Mesodermal cell (in vitro differentiated cells): ENCODE results near the gene TTC28.
"Not testable (repeated sequence)": the region's sequence is repeated elsewhere in the genome, so short reads cannot be mapped to it uniquely, and the experiment has no call there.

Experiments
- H3K27ac ChIP-seq: 2 replicates; pipeline ENCODE4 v1.7.0; 2013; ENCODE audit warnings: mild to moderate bottlenecking, low read depth, low read length, moderate library complexity; ENCODE audit not compliant: severe bottlenecking
- H3K36me3 ChIP-seq: 2 replicates; pipeline ENCODE4 v1.7.1; 2013; ENCODE audit warnings: mild to moderate bottlenecking, low read length, moderate library complexity; ENCODE audit not compliant: control insufficient read depth, insufficient read depth
- H3K4me1 ChIP-seq: one replicate; pipeline ENCODE4 v1.7.1; 2013; ENCODE audit warnings: mild to moderate bottlenecking, low read length; ENCODE audit not compliant: insufficient read depth, control insufficient read depth, poor library complexity, severe bottlenecking
- H3K4me3 ChIP-seq: 2 replicates; pipeline ENCODE4 v1.7.0; 2013; ENCODE audit warnings: low read length, control low read depth, mild to moderate bottlenecking; ENCODE audit not compliant: insufficient read depth, poor library complexity, severe bottlenecking; ENCODE audit errors: extremely low read depth
- H3K9me3 ChIP-seq: 2 replicates; pipeline ENCODE4 v1.7.1; 2013; ENCODE audit warnings: mild to moderate bottlenecking, low read length, moderate library complexity; ENCODE audit not compliant: control insufficient read depth
- WGBS, 2 experiments: methylation state at CpG; one replicate each; pipeline ENCODE4 v1.1.5; 2013; ENCODE audit warnings: missing lambda C conversion rate in 2 of 2; ENCODE audit not compliant: insufficient coverage in 2 of 2; 5-methylcytosine and 5-hydroxymethylcytosine counted together

Gene TTC28

GRCh38 chr22:28169314-28169713 is 510.3 kb downstream of the TTC28 start:
- H3K9me3 ChIP-seq, H3K4me1 ChIP-seq: not testable (repeated sequence)
- 90% methylated on average over 2 of the region's 2 CpGs; no CpG with 5 or more reads in 1 of the 2 experiments for WGBS, 2 experiments

DNA sequence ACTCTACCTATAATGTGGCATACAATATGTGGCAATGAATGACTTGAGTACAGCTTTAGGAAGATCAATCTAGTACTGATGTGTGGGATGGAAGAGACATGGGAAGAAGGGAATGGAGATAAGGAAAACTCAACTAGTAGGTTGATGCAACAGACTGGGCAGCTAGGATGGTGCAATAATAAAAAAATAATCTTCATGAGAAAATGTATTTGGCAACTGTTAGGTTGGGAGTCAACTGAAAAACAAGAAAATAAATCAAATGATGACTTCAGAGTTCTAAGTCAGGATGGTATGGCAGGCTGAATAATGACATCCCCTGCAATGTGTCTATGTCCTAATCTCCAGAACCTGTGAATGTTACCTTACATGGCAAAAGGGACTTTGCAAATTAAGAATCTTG is 523.8 kb downstream of the TTC28 start:
- Histone ChIP-seq H3K4me1 (no peaks in the 10 kb centered on the region), H3K9me3 (peaks cover 17% of the 10 kb centered on the region), H3K4me3 (no peak overlapping the region), H3K36me3 (no peaks in the 10 kb centered on the region), H3K27ac (no peak overlapping the region)

More at GRCh38 chr22:28169314-28169713, 510.3 kb downstream of the TTC28 start:
- not testable (repeated sequence) for H3K4me3 ChIP-seq, H3K27ac ChIP-seq, H3K36me3 ChIP-seq

- Histone ChIP-seq H3K9me3 (peaks cover 17% of the 10 kb centered on the region), H3K4me3 (no peak overlapping the region), H3K27ac (no peak overlapping the region), H3K4me1 (no peaks in the 10 kb centered on the region), H3K36me3 (no peaks in the 10 kb centered on the region)
- WGBS, 2 experiments = 100% methylated on average over 1 of the region's 2 CpGs; no CpG with 5 or more reads in 1 of the 2 experiments
Observed at GRCh38 chr22:28154861-28155260, 524.8 kb downstream of the TTC28 start.

DNA sequence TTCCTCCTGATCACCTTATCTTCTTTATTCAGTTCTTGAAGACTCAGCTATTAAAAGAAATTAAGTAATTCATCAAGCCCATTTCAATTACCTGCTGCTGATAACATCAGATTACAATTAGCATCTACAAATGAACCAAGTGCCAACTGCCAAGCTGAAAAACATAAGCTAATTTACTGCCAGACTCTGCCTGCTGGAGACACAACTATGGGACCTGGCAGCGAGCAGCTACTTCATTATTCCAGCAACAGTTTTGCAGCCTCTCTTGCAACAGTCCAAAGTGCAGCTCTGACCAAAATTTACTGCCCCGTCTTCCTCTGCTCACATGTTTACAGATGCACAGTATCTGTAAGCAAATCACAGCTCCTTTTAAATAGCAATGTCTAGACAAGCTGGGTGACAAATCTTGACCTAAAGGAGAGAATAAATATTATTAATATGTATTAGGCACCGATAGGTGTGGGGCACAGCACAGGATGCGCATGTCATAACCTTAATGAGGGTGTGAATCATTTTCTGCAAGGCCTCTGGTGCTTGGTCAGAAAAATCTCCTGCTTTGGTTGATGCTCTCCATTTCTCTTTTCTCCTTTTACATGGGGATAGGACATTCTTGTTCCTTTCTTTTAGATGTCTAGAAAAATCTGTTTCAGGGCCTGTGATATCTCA is 528.4 kb downstream of the TTC28 start:
- WGBS, 2 experiments = 94 to 96% methylated on average over 2 to 3 of the region's 4 CpGs
- Histone ChIP-seq H3K4me3 (no peak overlapping the region), H3K9me3 (no peaks in the 10 kb centered on the region), H3K36me3 (no peaks in the 10 kb centered on the region), H3K4me1 (no peaks in the 10 kb centered on the region), H3K27ac (no peak overlapping the region)

GRCh38 chr22:28148816-28149465 is 530.7 kb downstream of the TTC28 start:
- H3K27ac ChIP-seq = no peak overlapping the region
- WGBS, 2 experiments = 100% methylated on average over 4 of the region's 6 CpGs; no CpG with 5 or more reads in 1 of the 2 experiments
- H3K4me1 ChIP-seq = no peaks in the 10 kb centered on the region
- H3K9me3 ChIP-seq = no peaks in the 10 kb centered on the region
- H3K36me3 ChIP-seq = no peaks in the 10 kb centered on the region
- H3K4me3 ChIP-seq = no peak overlapping the region

DNA sequence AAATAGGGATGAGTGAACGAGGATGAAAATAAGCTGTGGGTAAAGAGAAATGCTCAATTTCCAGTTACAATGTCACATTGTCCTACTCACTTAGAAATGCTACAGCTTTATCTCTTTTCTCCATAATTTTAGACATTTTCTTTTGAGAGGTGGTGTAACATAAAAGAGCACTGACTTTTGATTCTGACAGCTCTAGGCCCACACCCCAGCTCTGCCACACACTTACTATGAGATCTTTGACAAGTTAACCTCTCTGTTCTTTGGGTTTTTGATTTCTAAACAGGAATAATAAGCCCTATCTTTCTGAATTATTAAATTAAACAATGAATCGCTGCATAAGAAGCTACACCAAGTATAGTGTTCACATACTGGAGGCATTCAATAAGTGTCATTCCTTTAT is 532.2 kb downstream of the TTC28 start:
- Histone ChIP-seq H3K36me3 (no peaks in the 10 kb centered on the region), H3K4me3 (no peak overlapping the region), H3K27ac (no peak overlapping the region), H3K9me3 (no peaks in the 10 kb centered on the region), H3K4me1 (peaks cover 6% of the 10 kb centered on the region)
- WGBS, 2 experiments = no CpG with 5 or more reads among the region's 2 CpGs

DNA sequence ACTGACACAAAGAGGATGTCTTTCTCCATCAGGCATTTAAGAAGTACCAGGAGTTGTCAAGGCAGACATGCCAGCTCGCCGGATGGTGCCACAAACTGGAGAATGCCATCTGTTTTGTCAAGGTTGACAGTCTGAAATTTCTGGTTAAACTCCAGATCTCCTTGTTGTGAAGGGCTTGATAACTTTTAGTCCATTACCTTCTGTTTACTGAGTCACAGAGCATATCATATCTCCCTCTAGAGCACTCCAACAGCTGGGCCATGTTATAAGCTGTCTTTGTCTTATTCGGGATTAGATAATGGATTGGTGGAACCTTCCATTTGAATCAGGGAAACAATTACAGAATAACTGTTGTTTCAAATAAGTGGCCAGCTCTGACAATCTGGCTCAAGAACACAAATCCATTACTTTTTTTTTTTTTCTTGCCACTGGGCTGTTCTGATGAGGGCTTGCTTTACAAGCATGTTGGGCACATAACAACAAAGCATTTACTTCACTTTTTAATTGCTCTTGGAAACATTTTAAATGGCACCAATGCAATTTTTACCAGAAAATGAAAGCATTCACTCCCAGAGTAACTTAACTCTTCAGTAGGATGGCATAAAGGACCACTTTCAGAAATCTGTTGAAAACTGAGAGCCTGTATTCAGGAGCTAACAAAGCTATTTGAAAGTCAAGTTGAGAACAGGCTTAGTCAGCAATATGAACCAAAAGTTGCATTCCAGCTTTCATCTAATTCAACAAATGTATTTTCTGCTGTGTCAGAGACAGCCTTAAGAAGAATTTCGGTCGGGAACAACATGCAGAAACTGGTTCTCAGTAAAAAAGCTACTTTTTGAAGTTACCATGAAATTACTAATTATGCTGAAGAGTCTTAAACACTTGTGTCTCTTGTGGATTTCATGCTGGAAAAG is 533.0 kb downstream of the TTC28 start:
- Histone ChIP-seq H3K27ac (no peak overlapping the region), H3K4me3 (no peak overlapping the region), H3K9me3 (no peaks in the 10 kb centered on the region), H3K4me1 (peaks cover 13% of the 10 kb centered on the region), H3K36me3 (no peaks in the 10 kb centered on the region)
- WGBS, 2 experiments = 78 to 88% methylated on average over 2 to 4 of the region's 5 CpGs

DNA sequence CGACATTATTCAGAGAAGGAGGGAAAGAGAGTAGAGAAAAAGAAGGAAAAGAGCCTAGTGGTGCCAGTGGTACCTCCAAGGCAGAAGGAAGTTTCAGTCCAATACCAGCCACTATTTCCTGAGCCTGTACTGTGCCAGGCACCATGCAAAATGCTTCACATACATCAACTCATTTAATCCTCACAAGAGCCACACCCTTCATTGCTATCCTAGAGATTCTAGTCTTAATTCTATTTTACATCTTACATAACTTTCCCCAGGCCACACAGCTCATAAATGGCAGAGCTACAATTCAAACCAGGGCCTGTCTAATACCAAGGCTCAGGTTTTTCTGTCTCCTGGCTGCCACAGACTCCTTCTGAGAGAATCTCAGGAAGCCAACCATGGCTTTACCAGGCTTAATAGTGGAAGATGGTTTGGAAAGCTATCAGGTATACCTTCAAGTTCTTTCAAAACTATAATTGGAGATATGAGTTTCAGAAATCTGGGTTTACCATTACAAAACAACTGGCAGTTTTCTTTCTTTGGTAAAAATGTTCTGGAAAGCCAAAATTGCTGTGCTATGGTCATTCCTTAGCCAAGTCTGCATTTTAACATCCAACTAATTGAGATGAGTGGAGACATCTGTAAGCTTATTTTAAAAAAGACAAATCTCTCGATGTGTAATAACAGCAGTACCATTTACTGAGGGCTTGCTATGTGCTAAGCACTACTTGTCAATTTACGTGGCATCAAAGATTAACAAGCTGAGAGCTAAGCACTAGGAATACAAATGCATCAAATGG is 535.5 kb downstream of the TTC28 start:
- no peak overlapping the region for H3K4me3 ChIP-seq

GRCh38 chr22:28143241-28143865 is 536.3 kb downstream of the TTC28 start:
- no peaks in the 10 kb centered on the region for H3K36me3 ChIP-seq
- WGBS, 2 experiments = no CpG with 5 or more reads among the region's 2 CpGs
- H3K9me3 ChIP-seq = no peaks in the 10 kb centered on the region
- peaks cover 25% of the 10 kb centered on the region for H3K4me1 ChIP-seq
- no peak overlapping the region for H3K4me3 ChIP-seq
- no peak overlapping the region for H3K27ac ChIP-seq

More for the DNA sequence above, 535.5 kb downstream of the TTC28 start:
- Histone ChIP-seq H3K9me3 (no peaks in the 10 kb centered on the region), H3K4me1 (peaks cover 25% of the 10 kb centered on the region), H3K27ac (no peak overlapping the region), H3K36me3 (no peaks in the 10 kb centered on the region)
- 100% methylated on average over 2 to 3 of the region's 3 CpGs for WGBS, 2 experiments
